Upper lobe of left lung (tissue), 6 donors: ENCODE data around the gene ZKSCAN5. TPM values are rescaled to one million over a fixed set of nuclear protein-coding genes. Genes with fewer than 3 reads are reported as not detected.

Source experiments
- ATAC-seq, 2 donors: fragments of 200-7000 bp; cut with Tn5 transposase; one replicate each; pipeline ENCODE4 v1.9.1; 2022; ENCODE audit warnings: mild to moderate bottlenecking in 2 of 2, moderate library complexity in 2 of 2; ENCODE audit not compliant: low FRiP score in 2 of 2
- DNase-seq, 2 donors: peaks; one replicate each; pipeline ENCODE4 v3.0.0-alpha.2; 2019 to 2020
- H3K27ac ChIP-seq, 4 donors: fragments of 200-600 bp; sonication (generic); one replicate each; pipeline ENCODE4 v1.5.1; 2016 to 2019
- H3K27me3 ChIP-seq, 4 donors: fragments of 200-600 bp; sonication (generic); one replicate each; pipeline ENCODE4 v1.5.1; 2017 to 2019
- H3K36me3 ChIP-seq, 4 donors: fragments of 200-600 bp; sonication (generic); one replicate each; pipeline ENCODE4 v1.5.1; 2016 to 2019
- H3K4me1 ChIP-seq, 4 donors: fragments of 200-600 bp; sonication (generic); one replicate each; pipeline ENCODE4 v1.5.1; 2018 to 2019
- H3K4me3 ChIP-seq, 4 donors: fragments of 200-600 bp; sonication (generic); one replicate each; pipeline ENCODE4 v1.5.1; 2017 to 2019; ENCODE audit warnings: mild to moderate bottlenecking in 2 of 4, moderate library complexity in 1 of 4
- H3K9me3 ChIP-seq, 4 donors: fragments of 200-600 bp; sonication (generic); one replicate each; pipeline ENCODE4 v1.5.1; 2018 to 2019
- EP300 ChIP-seq, 4 donors: sonication (generic); formaldehyde crosslinking; IDR thresholded peaks; one replicate each; pipeline ENCODE4 v1.5.1; 2017; ENCODE audit warnings: antibody characterized with exemption in 4 of 4, control low read depth in 2 of 4
- POLR2A ChIP-seq, 4 donors: fragments of 450-650 bp; IDR thresholded peaks; one replicate each; pipeline ENCODE4 v1.5.1; 2016 to 2017; ENCODE audit warnings: antibody characterized with exemption in 4 of 4, mild to moderate bottlenecking in 2 of 4
- POLR2AphosphoS5 ChIP-seq, 2 donors: sonication (generic); formaldehyde crosslinking; IDR thresholded peaks; one replicate each; pipeline ENCODE4 v1.5.1; 2017; ENCODE audit warnings: antibody characterized with exemption in 2 of 2
- WGBS, 2 donors: methylation state at CpG; one replicate each; pipeline ENCODE4 v1.1.5; 2017 to 2018; 5-methylcytosine and 5-hydroxymethylcytosine counted together
- total RNA-seq, 6 donors: library from RNA; depleted of rRNA in 4 of 6; stranded (reverse); fragments of >200 nt in 4 of 6; gene quantifications; one replicate each; pipeline versions ENCODE4 v1.1.0 to v1.2.1, GENCODE V29; 2016 to 2021
- TF ChIP-seq, protein P1 (sequence below), 6 experiments: fragments of 450-650 bp in 4 of 6; fragments of 200-600 bp in 2 of 6; sonication (generic) in 2 of 6; IDR thresholded peaks; one replicate each; pipeline ENCODE4 v1.5.1; 2016 to 2019; ENCODE audit warnings: antibody characterized with exemption in 6 of 6
- donor health status: DM: no; HTN: no; CAD: no; lungs with moderate emphysema.
- donor health status: DM: no; HTN: yes; CAD: no; lungs with severe emphysema.

ZKSCAN5 gene
- total RNA-seq, 6 donors from 2014 or later: 3.8 to 12.6 (median 7.6) TPM

DNA sequence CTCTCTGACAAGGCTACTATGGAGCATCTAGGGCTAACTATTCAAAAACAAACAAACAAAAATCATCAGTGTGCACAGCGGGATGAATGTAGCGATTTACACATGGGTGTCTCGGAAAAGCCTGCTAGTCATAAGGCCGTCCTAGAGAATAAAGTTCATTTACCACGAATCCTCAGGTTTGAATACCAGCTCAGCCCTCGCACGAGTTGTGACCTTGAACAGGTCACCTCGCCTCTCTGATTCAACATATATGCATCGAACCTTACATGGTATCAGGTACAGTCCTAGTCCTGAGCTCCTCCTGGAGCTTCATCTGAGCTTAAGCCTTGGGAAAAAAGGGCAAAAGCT lies 39.1 kb upstream of the ZKSCAN5 start:
- Histone ChIP-seq H3K9me3 (no peaks in the 10 kb centered on the region), H3K4me3 (peak overlapping the region; percentile 69 to 95 (median 82)), H3K27ac (peak overlapping the region; percentile 79 to 92 (median 89)), H3K36me3 (peaks cover 0 to 13% (median 5%) of the 10 kb centered on the region in 4 donors), H3K27me3 (no peaks in the 10 kb centered on the region), H3K4me1 (peaks cover 15 to 50% (median 23%) of the 10 kb centered on the region in 4 donors)
- TF ChIP-seq POLR2A (IDR thresholded peaks at IDR 0.05) (no peak), EP300 (IDR thresholded peaks at IDR 0.05) (no peak), POLR2AphosphoS5 (IDR thresholded peaks at IDR 0.05) (no peak)
- TF ChIP-seq, protein P1, sequence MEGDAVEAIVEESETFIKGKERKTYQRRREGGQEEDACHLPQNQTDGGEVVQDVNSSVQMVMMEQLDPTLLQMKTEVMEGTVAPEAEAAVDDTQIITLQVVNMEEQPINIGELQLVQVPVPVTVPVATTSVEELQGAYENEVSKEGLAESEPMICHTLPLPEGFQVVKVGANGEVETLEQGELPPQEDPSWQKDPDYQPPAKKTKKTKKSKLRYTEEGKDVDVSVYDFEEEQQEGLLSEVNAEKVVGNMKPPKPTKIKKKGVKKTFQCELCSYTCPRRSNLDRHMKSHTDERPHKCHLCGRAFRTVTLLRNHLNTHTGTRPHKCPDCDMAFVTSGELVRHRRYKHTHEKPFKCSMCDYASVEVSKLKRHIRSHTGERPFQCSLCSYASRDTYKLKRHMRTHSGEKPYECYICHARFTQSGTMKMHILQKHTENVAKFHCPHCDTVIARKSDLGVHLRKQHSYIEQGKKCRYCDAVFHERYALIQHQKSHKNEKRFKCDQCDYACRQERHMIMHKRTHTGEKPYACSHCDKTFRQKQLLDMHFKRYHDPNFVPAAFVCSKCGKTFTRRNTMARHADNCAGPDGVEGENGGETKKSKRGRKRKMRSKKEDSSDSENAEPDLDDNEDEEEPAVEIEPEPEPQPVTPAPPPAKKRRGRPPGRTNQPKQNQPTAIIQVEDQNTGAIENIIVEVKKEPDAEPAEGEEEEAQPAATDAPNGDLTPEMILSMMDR (IDR thresholded peaks at IDR 0.05): no peak
- WGBS, 2 donors: 6 to 19% methylated on average over 5 to 9 of the region's 9 CpGs
- DNase-seq (no peak), ATAC-seq (no peak)

DNA sequence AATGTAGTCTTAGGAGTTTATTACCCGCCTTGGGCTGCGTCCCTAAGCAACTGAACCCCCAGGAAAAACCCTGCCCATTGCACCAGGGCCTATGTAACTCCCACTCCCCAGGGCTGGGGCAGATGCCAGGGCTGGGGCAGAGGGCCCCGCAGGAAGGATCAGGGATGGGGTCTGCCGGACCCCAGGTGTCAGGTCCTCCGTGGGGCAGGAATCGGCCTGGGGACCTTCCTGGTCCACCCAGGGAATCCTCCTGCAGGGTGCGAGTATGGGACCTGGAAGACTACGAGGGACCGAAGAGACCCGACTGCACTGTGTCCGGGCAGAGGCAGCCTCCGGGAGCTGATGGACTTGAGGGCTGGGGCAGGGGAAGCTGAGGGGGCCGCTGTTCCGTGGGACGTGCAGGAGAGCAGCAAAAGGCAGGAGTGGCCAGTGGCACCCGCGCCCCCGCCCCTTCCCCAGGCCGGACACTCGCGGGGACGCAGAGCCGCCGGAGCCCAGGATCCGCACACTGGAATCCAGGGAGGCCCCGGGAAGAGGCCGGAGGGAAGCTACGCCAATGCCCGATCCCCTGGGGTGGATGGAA lies 36.0 kb upstream of the ZKSCAN5 start:
- no peak for TF ChIP-seq POLR2A (IDR thresholded peaks at IDR 0.05)
- TF ChIP-seq, protein P1 (IDR thresholded peaks at IDR 0.05): no peak
- no peak for TF ChIP-seq POLR2AphosphoS5 (IDR thresholded peaks at IDR 0.05)
- TF ChIP-seq EP300 (IDR thresholded peaks at IDR 0.05): no peak
- no peak for ATAC-seq
- Histone ChIP-seq H3K27ac (no peak overlapping the region), H3K36me3 (peaks cover 0 to 6% (median 4%) of the 10 kb centered on the region in 4 donors), H3K4me3 (no peak overlapping the region), H3K9me3 (no peaks in the 10 kb centered on the region), H3K27me3 (no peaks in the 10 kb centered on the region), H3K4me1 (peaks cover 19 to 44% (median 23%) of the 10 kb centered on the region in 4 donors)
- peak in 1 of 2 donors; percentile 80 for DNase-seq
- 78 to 88% methylated on average over 11 to 29 of the region's 29 CpGs for WGBS, 2 donors

DNA sequence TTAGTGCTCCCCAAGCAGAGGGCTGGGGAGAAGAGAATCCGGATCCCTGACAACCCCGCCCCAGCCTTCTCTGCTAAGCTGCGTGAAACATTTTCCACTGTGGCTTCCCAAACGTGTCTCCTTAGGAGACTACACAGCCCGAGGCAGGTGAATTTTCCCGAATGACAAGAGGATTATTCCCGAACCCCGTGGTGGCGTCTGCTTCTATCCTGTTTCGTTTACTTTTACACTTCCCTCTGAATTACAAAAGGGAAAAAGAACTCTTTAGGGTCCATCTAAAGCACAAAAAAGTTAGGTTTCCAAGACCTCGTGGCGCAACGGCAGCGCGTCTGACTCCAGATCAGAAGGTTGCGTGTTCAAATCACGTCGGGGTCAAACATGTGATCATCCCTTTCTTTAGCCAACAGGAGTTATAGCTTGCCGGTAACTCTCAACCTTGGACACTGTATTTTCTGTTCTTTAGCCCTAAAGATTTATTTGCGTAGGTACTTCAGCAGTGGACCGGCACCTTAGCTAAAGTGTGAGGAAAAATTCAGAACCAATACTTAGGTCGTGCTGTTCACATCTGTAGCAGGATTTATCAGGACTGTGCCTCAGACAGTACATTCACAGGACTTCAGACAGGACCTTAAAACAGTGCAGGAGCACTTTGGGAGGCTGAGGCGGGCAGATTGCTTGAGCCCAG lies 34.9 kb upstream of the ZKSCAN5 start:
- Histone ChIP-seq H3K27ac (no peak overlapping the region), H3K4me1 (peaks cover 19 to 40% (median 20%) of the 10 kb centered on the region in 4 donors), H3K27me3 (no peaks in the 10 kb centered on the region), H3K36me3 (no peaks in the 10 kb centered on the region), H3K9me3 (no peaks in the 10 kb centered on the region), H3K4me3 (no peak overlapping the region)
- no peak for ATAC-seq
- no peak for TF ChIP-seq POLR2A (IDR thresholded peaks at IDR 0.05)
- TF ChIP-seq, protein P1 (IDR thresholded peaks at IDR 0.05): no peak
- TF ChIP-seq POLR2AphosphoS5 (IDR thresholded peaks at IDR 0.05): no peak
- TF ChIP-seq EP300 (IDR thresholded peaks at IDR 0.05): no peak
- DNase-seq: no peak
- 45 to 49% methylated on average over 23 of the region's 23 CpGs for WGBS, 2 donors

DNA sequence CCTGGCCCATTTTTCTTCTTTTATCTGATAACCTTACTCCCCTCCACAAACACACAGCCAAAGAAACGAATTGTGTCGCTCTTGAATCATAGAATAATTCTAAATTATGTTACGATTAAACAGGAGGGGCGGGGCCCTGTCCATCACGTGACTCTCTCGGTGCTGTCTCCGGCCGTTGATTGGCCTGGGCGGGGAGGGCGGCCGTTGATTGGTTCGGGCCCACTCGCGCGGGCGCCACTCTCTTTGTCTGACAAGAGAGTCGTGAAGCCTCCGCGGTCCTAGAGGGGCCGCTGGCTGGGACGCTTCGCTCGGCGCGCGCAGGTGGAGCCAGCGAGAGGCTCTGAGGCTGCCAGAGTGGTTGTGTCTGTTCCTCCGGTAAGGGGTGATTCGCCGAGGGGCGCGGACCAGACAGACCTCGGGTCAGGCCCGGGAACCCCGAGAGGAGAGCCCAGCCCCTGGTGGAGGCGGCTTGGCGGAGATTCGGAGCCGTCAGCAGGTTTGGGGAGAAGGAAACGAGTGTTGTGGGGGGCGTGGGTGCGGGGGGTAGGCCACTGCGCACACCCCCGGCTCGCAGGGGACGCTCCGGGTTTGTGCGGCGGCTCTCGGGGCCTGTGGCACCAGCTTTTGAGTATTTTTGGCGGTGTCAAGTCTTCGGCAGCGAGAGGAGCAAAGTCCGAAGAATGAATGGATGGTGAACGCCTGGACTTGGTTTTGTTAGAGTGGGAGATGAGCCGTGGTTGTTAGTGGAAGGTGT lies 31.7 kb upstream of the ZKSCAN5 start, which contains the start of gene ZNF789:
ZNF789 (plus strand) TSS at position 330 of the 754 bp plus-strand sequence. CDS start 3,567 bp downstream, outside the sequence.
- DNase-seq (peak; percentile 99), ATAC-seq (peak; percentile 99 to 100)
- Histone ChIP-seq H3K9me3 (no peaks in the 10 kb centered on the region), H3K27ac (peak within 1 kb of the TSS; percentile 77 to 91 (median 86)), H3K36me3 (no peaks in the 10 kb centered on the region), H3K4me3 (peak within 1 kb of the TSS; percentile 63 to 90 (median 82)), H3K27me3 (no peaks in the 10 kb centered on the region), H3K4me1 (peaks cover 9 to 33% (median 10%) of the 10 kb centered on the region in 4 donors)
- WGBS, 2 donors: 1% methylated on average over 18 to 42 of the region's 56 CpGs
- TF ChIP-seq POLR2A (IDR thresholded peaks at IDR 0.05): peak in 2 of 4 donors; percentile 39 to 65
- peak in 1 of 2 donors; percentile 64 for TF ChIP-seq POLR2AphosphoS5 (IDR thresholded peaks at IDR 0.05)
- TF ChIP-seq EP300 (IDR thresholded peaks at IDR 0.05): no peak
- TF ChIP-seq, protein P1 (IDR thresholded peaks at IDR 0.05): peak in 1 of 6 experiments; percentile 21
